Measurements from ENCODE around the gene EGR2.

- TF ChIP-seq CTCF (IDR thresholded peaks at IDR 0.05; ENCODE audit: insufficient read depth, low read depth, low read length) = no peak
- no peak for TF ChIP-seq EZH2 (IDR thresholded peaks at IDR 0.05; ENCODE audit: insufficient read depth, low read length)
Observed at GRCh38 chr10:62847433-62847832, 31.3 kb upstream of the EGR2 start.
